ENCODE data around the gene RBM28. TPM values are rescaled to one million over a fixed set of nuclear protein-coding genes. Genes with fewer than 3 reads are reported as not detected.

RBM28 gene
- total RNA-seq, result 17.1 TPM

GRCh38 chr7:128343554-128344430, at the start of gene RBM28:
RBM28 (minus strand) TSS chr7:128343908; CDS start chr7:128343793, 115 bp downstream.

GRCh38 chr7:128361411-128362379, 18.0 kb upstream of the RBM28 start, which contains the start of gene PRRT4:
PRRT4 (minus strand) TSS chr7:128361690.

Small RNA genes within 50 kb of the gene (small RNA-seq; reads per million reads assigned to genes)
- gene RNU7-27P, result not detected

Other genes with a start within 250 kb of the RBM28 start
- gene LEP, start 102.6 kb downstream of the RBM28 start, total RNA-seq, result not detected
- gene PRRT4, start 17.8 kb upstream of the RBM28 start, total RNA-seq, result 7.2 TPM
- gene IMPDH1, start 66.1 kb upstream of the RBM28 start, total RNA-seq, result 31.8 TPM
- gene HILPDA, start 112.0 kb upstream of the RBM28 start, total RNA-seq, result 17.5 TPM
- gene METTL2B, start 132.8 kb upstream of the RBM28 start, total RNA-seq, result 46.6 TPM